Measurements from ENCODE around the gene TRIM4.

The TRIM4 gene

DNA sequence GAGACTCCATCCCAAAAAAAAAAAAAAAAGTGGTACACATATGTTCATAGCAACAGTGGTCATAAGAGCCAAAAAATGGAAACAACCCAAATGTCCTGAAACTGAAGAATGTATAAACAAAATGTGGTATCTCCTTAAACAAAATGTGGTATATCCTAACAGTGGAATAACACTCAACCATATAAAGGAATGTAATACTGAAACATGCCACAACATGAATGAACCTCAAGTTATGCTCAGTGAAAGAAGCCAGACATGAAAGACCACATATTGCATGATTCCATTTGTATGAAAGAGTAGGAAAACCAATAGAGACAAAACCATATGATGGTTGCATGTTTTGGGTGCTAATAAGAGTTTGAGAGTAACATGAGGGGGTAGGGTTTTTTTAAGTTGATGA, 7.0 kb upstream of the TRIM4 start:
- H3F3A ChIP-seq (ENCODE audit: insufficient read depth): peaks cover 5% of the 10 kb centered on the region; the same call in 1 of the 2 replicates
- TF ChIP-seq EZH2phosphoT487 (conservative IDR thresholded peaks at IDR 0.05; ENCODE audit: low read length): no peak
- TF ChIP-seq, protein P1, sequence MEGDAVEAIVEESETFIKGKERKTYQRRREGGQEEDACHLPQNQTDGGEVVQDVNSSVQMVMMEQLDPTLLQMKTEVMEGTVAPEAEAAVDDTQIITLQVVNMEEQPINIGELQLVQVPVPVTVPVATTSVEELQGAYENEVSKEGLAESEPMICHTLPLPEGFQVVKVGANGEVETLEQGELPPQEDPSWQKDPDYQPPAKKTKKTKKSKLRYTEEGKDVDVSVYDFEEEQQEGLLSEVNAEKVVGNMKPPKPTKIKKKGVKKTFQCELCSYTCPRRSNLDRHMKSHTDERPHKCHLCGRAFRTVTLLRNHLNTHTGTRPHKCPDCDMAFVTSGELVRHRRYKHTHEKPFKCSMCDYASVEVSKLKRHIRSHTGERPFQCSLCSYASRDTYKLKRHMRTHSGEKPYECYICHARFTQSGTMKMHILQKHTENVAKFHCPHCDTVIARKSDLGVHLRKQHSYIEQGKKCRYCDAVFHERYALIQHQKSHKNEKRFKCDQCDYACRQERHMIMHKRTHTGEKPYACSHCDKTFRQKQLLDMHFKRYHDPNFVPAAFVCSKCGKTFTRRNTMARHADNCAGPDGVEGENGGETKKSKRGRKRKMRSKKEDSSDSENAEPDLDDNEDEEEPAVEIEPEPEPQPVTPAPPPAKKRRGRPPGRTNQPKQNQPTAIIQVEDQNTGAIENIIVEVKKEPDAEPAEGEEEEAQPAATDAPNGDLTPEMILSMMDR (IDR thresholded peaks at IDR 0.05; ENCODE audit: insufficient read depth, low read length, poor library complexity, severe bottlenecking): no peak
- no peaks in the 10 kb centered on the region for H3K36me3 ChIP-seq (ENCODE audit: low read length)
- no peak overlapping the region for H2AFZ ChIP-seq (ENCODE audit: low read depth, low read length, severe bottlenecking)
- H3K9ac ChIP-seq (ENCODE audit: low read length): no peak overlapping the region
- H3K79me2 ChIP-seq (ENCODE audit: insufficient read depth, low read length): no peaks in the 10 kb centered on the region
- H3K9me3 ChIP-seq (ENCODE audit: insufficient read depth, low read length): no peaks in the 10 kb centered on the region
- H3K4me3 ChIP-seq (ENCODE audit: insufficient read depth, low read length, poor library complexity, severe bottlenecking): no peak overlapping the region
- no peak overlapping the region for H3K4me2 ChIP-seq (ENCODE audit: low read depth, low read length, poor library complexity, severe bottlenecking)
- H4K20me1 ChIP-seq (ENCODE audit: low read depth, low read length): no peaks in the 10 kb centered on the region
- H3K27me3 ChIP-seq (ENCODE audit: low read length): no peaks in the 10 kb centered on the region
- no peaks in the 10 kb centered on the region for H3K9me2 ChIP-seq (replicated peaks; ENCODE audit: insufficient read depth, low read length)
- no peak overlapping the region for H3K27ac ChIP-seq (ENCODE audit: low read depth, low read length)

DNA sequence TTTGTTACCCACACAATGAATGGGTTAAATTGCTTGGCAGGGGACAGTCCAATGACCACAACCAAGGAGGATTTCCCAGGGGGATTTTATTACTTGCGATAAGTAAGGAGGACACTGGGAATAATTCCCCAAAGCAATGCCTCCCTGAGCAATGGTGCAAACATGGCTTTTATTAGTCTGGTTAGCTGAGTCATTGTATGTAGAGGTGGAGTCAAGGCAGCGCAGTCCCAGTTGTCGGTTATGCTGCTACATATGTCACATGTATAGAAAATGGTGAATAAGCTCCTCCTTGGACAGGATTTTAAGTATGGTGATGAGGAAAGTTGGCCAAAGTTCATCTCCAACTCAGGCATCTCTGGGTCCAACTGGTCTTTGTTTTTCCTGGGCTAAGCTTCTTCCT, 3.9 kb upstream of the TRIM4 start:
- Histone ChIP-seq H2AFZ (ENCODE audit: low read depth, low read length, severe bottlenecking) (no peak overlapping the region), H3K9ac (ENCODE audit: low read length) (no peak overlapping the region), H4K20me1 (ENCODE audit: low read depth, low read length) (no peaks in the 10 kb centered on the region), H3K36me3 (ENCODE audit: low read length) (no peaks in the 10 kb centered on the region), H3K4me3 (ENCODE audit: insufficient read depth, low read length, poor library complexity, severe bottlenecking) (no peak overlapping the region), H3K4me2 (ENCODE audit: low read depth, low read length, poor library complexity, severe bottlenecking) (no peak overlapping the region), H3K27ac (ENCODE audit: low read depth, low read length) (no peak overlapping the region), H3F3A (ENCODE audit: insufficient read depth) (peaks cover 10% of the 10 kb centered on the region; the same call in 1 of the 2 replicates), H3K9me2 (replicated peaks; ENCODE audit: insufficient read depth, low read length) (no peaks in the 10 kb centered on the region), H3K27me3 (ENCODE audit: low read length) (no peaks in the 10 kb centered on the region), H3K79me2 (ENCODE audit: insufficient read depth, low read length) (peaks cover 19% of the 10 kb centered on the region), H3K9me3 (ENCODE audit: insufficient read depth, low read length) (no peaks in the 10 kb centered on the region)
- TF ChIP-seq EZH2phosphoT487 (conservative IDR thresholded peaks at IDR 0.05; ENCODE audit: low read length): no peak
- TF ChIP-seq, protein P1 (IDR thresholded peaks at IDR 0.05; ENCODE audit: insufficient read depth, low read length, poor library complexity, severe bottlenecking): no peak

DNA sequence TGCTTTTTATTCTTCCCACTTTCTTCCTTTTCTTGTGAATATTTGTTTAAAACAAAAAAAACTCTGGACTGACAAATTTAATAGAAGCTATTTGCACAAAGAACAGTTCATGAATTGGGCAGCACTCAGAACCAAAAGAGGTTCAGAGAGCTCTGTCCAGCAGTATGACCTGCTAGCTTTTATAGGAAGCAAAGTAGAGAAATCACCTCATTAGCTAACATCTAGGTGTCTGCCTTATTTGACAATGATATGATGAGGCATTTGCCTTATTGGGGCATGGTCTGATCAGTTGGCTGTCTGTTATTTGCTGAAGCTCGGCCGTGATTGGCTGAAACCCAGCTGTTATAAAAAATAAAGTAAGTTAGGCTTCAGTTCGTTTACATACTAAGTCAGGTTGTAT, 819 bp upstream of the TRIM4 start:
- Histone ChIP-seq H3K36me3 (ENCODE audit: low read length) (no peaks in the 10 kb centered on the region), H4K20me1 (ENCODE audit: low read depth, low read length) (no peaks in the 10 kb centered on the region), H3K9me3 (ENCODE audit: insufficient read depth, low read length) (no peaks in the 10 kb centered on the region), H3K9ac (ENCODE audit: low read length) (peak overlapping the region; percentile 86), H3K79me2 (ENCODE audit: insufficient read depth, low read length) (peaks cover 49% of the 10 kb centered on the region), H2AFZ (ENCODE audit: low read depth, low read length, severe bottlenecking) (peak overlapping the region; percentile 84), H3F3A (ENCODE audit: insufficient read depth) (peaks cover 14% of the 10 kb centered on the region; the same call in 1 of the 2 replicates), H3K27me3 (ENCODE audit: low read length) (no peaks in the 10 kb centered on the region), H3K4me2 (ENCODE audit: low read depth, low read length, poor library complexity, severe bottlenecking) (peak overlapping the region; percentile 78), H3K27ac (ENCODE audit: low read depth, low read length) (peak overlapping the region; percentile 45), H3K4me3 (ENCODE audit: insufficient read depth, low read length, poor library complexity, severe bottlenecking) (peak overlapping the region; percentile 83), H3K9me2 (replicated peaks; ENCODE audit: insufficient read depth, low read length) (no peaks in the 10 kb centered on the region)
- TF ChIP-seq, protein P1 (IDR thresholded peaks at IDR 0.05; ENCODE audit: insufficient read depth, low read length, poor library complexity, severe bottlenecking): no peak
- TF ChIP-seq EZH2phosphoT487 (conservative IDR thresholded peaks at IDR 0.05; ENCODE audit: low read length): no peak
